K562 (cell line): ENCODE data around the gene SUSD3. TPM values are rescaled to one million over a fixed set of nuclear protein-coding genes. Genes with fewer than 3 reads are reported as not detected.

Experiments
- DLX4 ChIP-seq: fragments of 250-450 bp; sonication (Bioruptor Pico); IDR thresholded peaks from 2 replicates; pipeline ENCODE4 v1.6.1; 2021; ENCODE audit warnings: mild to moderate bottlenecking
- FOXJ3 ChIP-seq: sonication (generic); formaldehyde crosslinking; IDR thresholded peaks from 2 replicates; pipeline ENCODE4 v1.4.0; 2020; ENCODE audit warnings: mild to moderate bottlenecking, missing genetic modification reagents
- HMG20A ChIP-seq: fragments of 450-650 bp; formaldehyde crosslinking; conservative IDR thresholded peaks from 2 replicates; pipeline ENCODE4 v1.4.0; 2020; ENCODE audit warnings: mild to moderate bottlenecking, mixed read lengths
- HSF4 ChIP-seq: fragments of 250-450 bp; sonication (Bioruptor Pico); IDR thresholded peaks from 2 replicates; pipeline ENCODE4 v2.1.2; 2022; ENCODE audit warnings: mild to moderate bottlenecking, moderate library complexity, borderline replicate concordance
- JUND ChIP-seq, 2 experiments: IDR thresholded peaks; 2 replicates in 1 of 2; 3 replicates in 1 of 2; pipeline ENCODE4 v1.6.1; 2011; ENCODE audit warnings: borderline replicate concordance in 2 of 2, low read depth in 2 of 2, low read length in 2 of 2, improper control_type of control experiment in 1 of 2, missing biosample characterization in 1 of 2, missing genetic modification characterization in 1 of 2, missing genetic modification reagents in 1 of 2
- KDM2B ChIP-seq: fragments of 250-450 bp; sonication (Bioruptor Pico); IDR thresholded peaks from 2 replicates; pipeline ENCODE4 v1.8.0; 2021; ENCODE audit warnings: mild to moderate bottlenecking, moderate library complexity
- LARP7 ChIP-seq: fragments of 450-650 bp; IDR thresholded peaks from 2 replicates; pipeline ENCODE4 v1.6.1; 2016
- LCOR ChIP-seq: sonication (generic); formaldehyde crosslinking; IDR thresholded peaks from 2 replicates; pipeline ENCODE4 v1.8.0; 2022; ENCODE audit warnings: mild to moderate bottlenecking, missing genetic modification reagents
- MED1 ChIP-seq: sonication (generic); formaldehyde crosslinking; IDR thresholded peaks from 2 replicates; pipeline ENCODE4 v1.8.1; 2023; ENCODE audit warnings: missing genetic modification reagents, borderline replicate concordance
- NEUROD1 ChIP-seq: fragments of 150-350 bp; IDR thresholded peaks from 2 replicates; pipeline ENCODE4 v1.6.1; 2014; ENCODE audit warnings: borderline replicate concordance, low read length, low read depth; ENCODE audit not compliant: partially characterized antibody
- NONO ChIP-seq, 2 experiments: fragments of 200-400 bp in 1 of 2; fragments of 450-650 bp in 1 of 2; formaldehyde crosslinking in 1 of 2; IDR thresholded peaks; 2 replicates each; pipeline ENCODE4 v1.6.1; 2017; ENCODE audit warnings: low read depth in 2 of 2, mild to moderate bottlenecking in 2 of 2, moderate library complexity in 2 of 2, low read length in 1 of 2
- NR2C1 ChIP-seq, 2 experiments: fragments of 450-650 bp; IDR thresholded peaks; 2 replicates each; pipeline ENCODE4 v1.6.1; 2017; ENCODE audit warnings: mild to moderate bottlenecking in 2 of 2, antibody characterized with exemption in 1 of 2, inconsistent platforms in 1 of 2, missing compliant biosample characterization in 1 of 2, missing genetic modification characterization in 1 of 2
- NR4A1 ChIP-seq, 2 experiments: fragments of 250-450 bp in 1 of 2; fragments of 450-650 bp in 1 of 2; sonication (Bioruptor Pico) in 1 of 2; IDR thresholded peaks; 2 replicates each; pipeline versions ENCODE4 v1.4.0 to v1.6.1; 2016 to 2020; ENCODE audit warnings: mild to moderate bottlenecking in 2 of 2, missing compliant biosample characterization in 1 of 2, missing genetic modification characterization in 1 of 2, moderate library complexity in 1 of 2
- PCBP2 ChIP-seq: fragments of 200-400 bp; formaldehyde crosslinking; IDR thresholded peaks from 2 replicates; pipeline ENCODE4 v1.6.1; 2018; ENCODE audit warnings: low read length, low read depth, mild to moderate bottlenecking, moderate library complexity; ENCODE audit not compliant: poor library complexity, severe bottlenecking
- PKNOX1 ChIP-seq: fragments of 450-650 bp; IDR thresholded peaks from 2 replicates; pipeline ENCODE4 v1.6.1; 2016
- RBM22 ChIP-seq: fragments of 200-400 bp; formaldehyde crosslinking; IDR thresholded peaks from 2 replicates; pipeline ENCODE4 v1.6.1; 2018; ENCODE audit warnings: low read length, low read depth; ENCODE audit not compliant: poor library complexity, severe bottlenecking
- SRSF3 ChIP-seq: fragments of 200-400 bp; formaldehyde crosslinking; IDR thresholded peaks from 2 replicates; pipeline ENCODE4 v1.6.1; 2016; ENCODE audit warnings: mild to moderate bottlenecking, low read length, moderate library complexity; ENCODE audit not compliant: insufficient read depth
- TARDBP ChIP-seq: fragments of 450-650 bp; IDR thresholded peaks from 2 replicates; pipeline ENCODE4 v1.6.1; 2016
- TEAD4 ChIP-seq, 2 experiments: sonication (generic) in 1 of 2; formaldehyde crosslinking in 1 of 2; IDR thresholded peaks; 2 replicates each; pipeline versions ENCODE4 v1.6.1 to v1.8.0; 2012 to 2022; ENCODE audit warnings: borderline replicate concordance in 1 of 2, inconsistent platforms in 1 of 2, low read length in 1 of 2, mild to moderate bottlenecking in 1 of 2, missing genetic modification reagents in 1 of 2
- U2AF1 ChIP-seq: fragments of 200-400 bp; formaldehyde crosslinking; optimal IDR thresholded peaks from 2 replicates; pipeline ENCODE3; 2017; ENCODE audit warnings: mild to moderate bottlenecking, low read depth, low read length, moderate library complexity
- WHSC1 ChIP-seq: IDR thresholded peaks from one replicate; pipeline ENCODE4 v1.6.1; 2012; ENCODE audit warnings: low read length, control low read depth, inconsistent platforms
- ZBTB26 ChIP-seq: fragments of 450-650 bp; formaldehyde crosslinking; IDR thresholded peaks from 2 replicates; pipeline ENCODE4 v1.4.0; 2022; ENCODE audit warnings: missing genetic modification characterization
- ZEB2 ChIP-seq: fragments of 450-650 bp; IDR thresholded peaks from 2 replicates; pipeline ENCODE4 v1.6.1; 2016
- ZNF174 ChIP-seq: fragments of 250-450 bp; sonication (Bioruptor Pico); IDR thresholded peaks from 2 replicates; pipeline ENCODE4 v1.4.0; 2020; ENCODE audit warnings: mild to moderate bottlenecking
- ZNF431 ChIP-seq: sonication (generic); formaldehyde crosslinking; IDR thresholded peaks from 2 replicates; pipeline ENCODE4 v1.8.0; 2022; ENCODE audit warnings: mild to moderate bottlenecking, missing genetic modification reagents
- ZNF584 ChIP-seq: fragments of 200-800 bp; sonication (Bioruptor generic); IDR thresholded peaks from 2 replicates; pipeline ENCODE4 v1.6.1; 2016; ENCODE audit warnings: low read depth, mild to moderate bottlenecking, missing genetic modification characterization, missing compliant biosample characterization
- polyA plus RNA-seq, 8 experiments: library from polyadenylated mRNA; depleted of rRNA in 4 of 8; stranded (reverse) in 5 of 8; unstranded in 3 of 8; fragments of >200 nt; fragmentation: Nextera tagmentation in 2 of 8; fragmentation: Illumina TruSeq in 1 of 8; extraction: Ambion mirVana in 2 of 8; extraction: Trizol in 1 of 8; gene quantifications; 2 replicates each; pipeline versions ENCODE4 v1.2.1 to v1.2.3, GENCODE V29; 2011 to 2014; ENCODE audit warnings: inconsistent platforms in 1 of 8, missing spikeins in 1 of 8
- total RNA-seq, 7 experiments: library from RNA; depleted of rRNA in 6 of 7; stranded (reverse); fragments of >200 nt in 6 of 7; fragmentation: Illumina TruSeq in 2 of 7; extraction: Trizol in 2 of 7; gene quantifications; 2 replicates each; pipeline versions ENCODE4 v1.2.1 to v1.2.3, GENCODE V29; 2011 to 2021; ENCODE audit warnings: low replicate concordance in 1 of 7

Gene SUSD3
- total and polyA plus RNA-seq, 9 of the 15 experiments (the other 6 are each of a cell fraction or from before 2014, with no cell fraction given), result 1.3 to 21.7 (median 11.4) TPM

- TF ChIP-seq NR2C1 (IDR thresholded peaks at IDR 0.05) (peak; percentile 79), NR2C1 (tag; IDR thresholded peaks at IDR 0.05) (peak; percentile 88), DLX4 (CRISPR knock-in tag) (no peak), ZNF431 (CRISPR knock-in tag) (no peak), SRSF3 (no peak), LARP7 (no peak), PCBP2 (no peak), RBM22 (no peak), TARDBP (no peak), NONO (IDR thresholded peaks at IDR 0.05; ENCODE audit: low read depth in 2 of 2, low read length in 1 of 2) (no peak), TEAD4 (IDR thresholded peaks at IDR 0.05; ENCODE audit: low read length) (no peak), TEAD4 (CRISPR knock-in tag; IDR thresholded peaks at IDR 0.05; ENCODE audit: borderline replicate concordance) (no peak), ZNF174 (CRISPR knock-in tag) (no peak), JUND (IDR thresholded peaks at IDR 0.05; ENCODE audit: borderline replicate concordance, low read depth, low read length) (no peak), JUND (tag; IDR thresholded peaks at IDR 0.05; ENCODE audit: borderline replicate concordance, low read depth, low read length) (no peak), PKNOX1 (peak; percentile 80), U2AF1 (no peak), ZEB2 (no peak), KDM2B (CRISPR knock-in tag) (no peak), WHSC1 (no peak), ZBTB26 (no peak), NEUROD1 (no peak), FOXJ3 (CRISPR knock-in tag) (no peak), NR4A1 (CRISPR knock-in tag; IDR thresholded peaks at IDR 0.05) (no peak), NR4A1 (tag; IDR thresholded peaks at IDR 0.05) (no peak), MED1 (no peak), LCOR (CRISPR knock-in tag) (no peak), HMG20A (CRISPR knock-in tag) (no peak), HSF4 (CRISPR knock-in tag) (no peak), ZNF584 (CRISPR knock-in tag) (no peak)
Observed at GRCh38 chr9:93086447-93087224, 28.1 kb downstream of the SUSD3 start (continued).
